ENCODE results near the gene LSAMP.
"Not testable (repeated sequence)": the region's sequence is repeated elsewhere in the genome, so short reads cannot be mapped to it uniquely, and the experiment has no call there.

LSAMP gene

DNA sequence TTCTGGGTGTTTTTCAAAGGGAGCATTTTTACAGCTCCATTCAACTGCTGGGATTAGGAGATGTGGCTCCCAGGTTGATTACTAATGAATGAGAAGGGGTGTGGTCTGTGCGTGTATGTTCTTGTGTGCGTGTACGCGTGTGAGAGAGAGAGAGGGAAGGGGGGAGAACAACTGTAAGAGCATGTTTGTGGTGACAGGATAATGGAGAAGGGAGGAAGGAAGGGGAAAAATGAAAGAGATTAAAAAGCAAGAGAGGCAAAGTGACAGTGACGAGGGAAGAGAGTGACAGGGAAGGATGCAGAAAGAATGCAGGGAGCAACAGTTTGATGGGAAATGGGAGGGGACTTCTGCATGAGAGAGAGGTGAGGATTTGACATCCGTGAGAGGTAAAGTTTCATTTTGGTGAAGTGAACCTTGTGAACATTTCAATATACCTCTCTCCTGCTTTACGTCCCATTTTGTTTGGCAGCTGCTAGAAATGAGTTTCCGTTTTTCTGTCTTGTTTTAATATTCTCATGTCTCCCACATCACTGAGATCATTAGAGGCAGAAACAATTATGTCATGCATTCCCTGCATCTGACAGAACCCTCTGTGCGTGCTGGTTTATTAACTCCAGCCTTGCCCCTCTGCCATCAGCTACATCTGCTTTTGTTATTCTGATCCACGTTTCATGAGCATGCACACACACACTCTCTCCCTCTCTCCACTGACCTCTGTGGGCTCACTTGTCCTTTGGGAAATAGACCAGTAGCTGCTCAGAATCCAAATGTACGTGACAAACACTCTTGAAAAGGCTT lies 660.3 kb downstream of the LSAMP start:
- no peak overlapping the region for H3K23ac ChIP-seq (ENCODE audit: low read length in 2 of 2)
- H3K14ac ChIP-seq (ENCODE audit: low read length in 2 of 2), result no peak overlapping the region
- no peaks in the 10 kb centered on the region for H3K36me3 ChIP-seq (ENCODE audit: control insufficient read depth in 1 of 2, insufficient read depth in 2 of 2, low read depth in 1 of 2, low read length in 2 of 2)
- H3K9me3 ChIP-seq (ENCODE audit: control insufficient read depth, low read length), result no peaks in the 10 kb centered on the region
- no peak overlapping the region for H4K91ac ChIP-seq (ENCODE audit: low read length)
- H3K79me1 ChIP-seq (replicated peaks; ENCODE audit: low read length, poor library complexity, severe bottlenecking), result no peaks in the 10 kb centered on the region
- peaks cover 1% of the 10 kb centered on the region for H3K4me1 ChIP-seq (ENCODE audit: control insufficient read depth, insufficient read depth, low read depth, low read length)
- H2BK5ac ChIP-seq (ENCODE audit: low read depth, low read length, poor library complexity, severe bottlenecking), result no peak overlapping the region
- peak overlapping the region; percentile 43 for H2AK5ac ChIP-seq (ENCODE audit: low read length, severe bottlenecking)
- no peak overlapping the region for H2BK15ac ChIP-seq (ENCODE audit: low read depth, poor library complexity, severe bottlenecking)
- no peak overlapping the region for H4K8ac ChIP-seq (ENCODE audit: low read length)
- no peak overlapping the region for H2AFZ ChIP-seq (ENCODE audit: low read depth, low read length)
- peak overlapping the region; percentile 93 for H3K9ac ChIP-seq (ENCODE audit: low read length)
- H2BK120ac ChIP-seq (ENCODE audit: low read depth, low read length), result no peak overlapping the region
- DNase-seq, result peak; percentile 81
- no peak overlapping the region for H3K4ac ChIP-seq (ENCODE audit: low read depth in 1 of 2, low read length in 2 of 2)
- peak overlapping the region in 1 of 2 experiments; percentile 41 for H3K18ac ChIP-seq (ENCODE audit: low read depth in 1 of 2, low read length in 2 of 2)
- peak overlapping the region; percentile 96 for H3K4me2 ChIP-seq (ENCODE audit: low read length, poor library complexity, severe bottlenecking)
- H3K27me3 ChIP-seq (ENCODE audit: control insufficient read depth in 1 of 2, insufficient read depth in 1 of 2, low read length in 2 of 2), result no peaks in the 10 kb centered on the region
- peak overlapping the region; percentile 91 for H3K27ac ChIP-seq (ENCODE audit: low read length, poor library complexity, severe bottlenecking)
- peak overlapping the region; percentile 76 to 78 for H3K4me3 ChIP-seq (ENCODE audit: insufficient read depth in 1 of 2, low read depth in 1 of 2, low read length in 2 of 2)
- H2BK12ac ChIP-seq (ENCODE audit: low read length in 2 of 2), result no peak overlapping the region
- 6% methylated on average over 10 of the region's 11 CpGs for WGBS

DNA sequence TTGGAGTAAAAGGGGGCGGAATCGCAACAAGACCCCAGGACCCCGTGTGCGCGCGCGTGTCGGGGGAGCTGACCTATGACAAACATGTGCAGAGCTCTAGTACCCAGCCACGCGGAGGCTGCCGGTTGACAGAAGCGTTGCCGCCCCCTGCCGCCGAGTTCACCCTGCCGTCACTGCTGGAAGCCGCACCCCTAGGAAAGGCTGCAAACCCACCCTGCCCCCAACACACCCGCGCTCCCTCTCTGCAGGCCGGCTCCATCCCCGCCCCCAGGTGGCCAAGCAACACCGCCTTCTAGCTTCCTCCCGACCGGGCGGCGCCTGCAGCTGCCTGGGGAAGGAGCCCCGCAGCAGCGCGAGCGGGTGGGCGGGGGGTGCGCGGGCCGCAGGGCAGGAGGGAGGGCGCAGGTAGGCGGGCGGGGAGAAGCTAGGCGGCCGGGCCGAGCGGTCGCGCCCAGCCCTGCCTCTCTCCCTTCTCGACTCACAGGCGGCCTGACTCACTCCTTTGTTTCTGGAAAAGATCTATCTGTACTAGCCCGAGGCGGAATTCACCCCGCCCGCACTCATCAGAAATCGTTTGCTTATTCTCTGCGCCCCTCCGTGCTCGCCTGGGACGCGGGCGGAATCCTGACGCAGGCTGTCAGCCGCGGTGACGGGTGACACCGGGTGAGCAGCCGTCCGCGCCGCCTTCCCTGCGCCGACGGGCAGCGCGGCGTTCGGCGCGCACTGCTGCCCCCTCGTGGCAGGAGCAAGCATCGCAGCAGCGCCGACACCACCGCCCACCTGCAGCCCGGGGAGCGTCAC lies 661.1 kb downstream of the LSAMP start:
- no peak overlapping the region for H3K23ac ChIP-seq (ENCODE audit: low read length in 2 of 2)
- peak overlapping the region in 1 of 2 experiments; percentile 49 for H2BK12ac ChIP-seq (ENCODE audit: low read length in 2 of 2)
- H2AK5ac ChIP-seq (ENCODE audit: low read length, severe bottlenecking), result no peak overlapping the region
- H4K8ac ChIP-seq (ENCODE audit: low read length), result no peak overlapping the region
- H2BK120ac ChIP-seq (ENCODE audit: low read depth, low read length), result peak overlapping the region; percentile 92
- peak overlapping the region; percentile 91 to 92 for H3K18ac ChIP-seq (ENCODE audit: low read depth in 1 of 2, low read length in 2 of 2)
- peak overlapping the region; percentile 96 for H3K4me2 ChIP-seq (ENCODE audit: low read length, poor library complexity, severe bottlenecking)
- peak overlapping the region; percentile 85 for H2BK5ac ChIP-seq (ENCODE audit: low read depth, low read length, poor library complexity, severe bottlenecking)
- H3K27me3 ChIP-seq (ENCODE audit: control insufficient read depth in 1 of 2, insufficient read depth in 1 of 2, low read length in 2 of 2), result no peaks in the 10 kb centered on the region
- H3K4me3 ChIP-seq (ENCODE audit: insufficient read depth in 1 of 2, low read depth in 1 of 2, low read length in 2 of 2), result peak overlapping the region; percentile 76 to 78
- H3K9me3 ChIP-seq (ENCODE audit: control insufficient read depth, low read length), result no peaks in the 10 kb centered on the region
- peak overlapping the region; percentile 97 for H3K27ac ChIP-seq (ENCODE audit: low read length, poor library complexity, severe bottlenecking)
- H2AFZ ChIP-seq (ENCODE audit: low read depth, low read length), result peak overlapping the region; percentile 86
- peak overlapping the region; percentile 46 for H2BK15ac ChIP-seq (ENCODE audit: low read depth, poor library complexity, severe bottlenecking)
- no peaks in the 10 kb centered on the region for H3K4me1 ChIP-seq (ENCODE audit: control insufficient read depth, insufficient read depth, low read depth, low read length)
- under 1% methylated on average over 72 of the region's 81 CpGs for WGBS
- H3K79me1 ChIP-seq (replicated peaks; ENCODE audit: low read length, poor library complexity, severe bottlenecking), result no peaks in the 10 kb centered on the region
- peak overlapping the region in 1 of 2 experiments; percentile 89 for H3K4ac ChIP-seq (ENCODE audit: low read depth in 1 of 2, low read length in 2 of 2)
- H3K36me3 ChIP-seq (ENCODE audit: control insufficient read depth in 1 of 2, insufficient read depth in 2 of 2, low read depth in 1 of 2, low read length in 2 of 2), result no peaks in the 10 kb centered on the region
- peak overlapping the region; percentile 93 for H3K9ac ChIP-seq (ENCODE audit: low read length)
- H4K91ac ChIP-seq (ENCODE audit: low read length), result peak overlapping the region; percentile 93
- DNase-seq, result peak; percentile 92
- H3K14ac ChIP-seq (ENCODE audit: low read length in 2 of 2), result peak overlapping the region in 1 of 2 experiments; percentile 44

DNA sequence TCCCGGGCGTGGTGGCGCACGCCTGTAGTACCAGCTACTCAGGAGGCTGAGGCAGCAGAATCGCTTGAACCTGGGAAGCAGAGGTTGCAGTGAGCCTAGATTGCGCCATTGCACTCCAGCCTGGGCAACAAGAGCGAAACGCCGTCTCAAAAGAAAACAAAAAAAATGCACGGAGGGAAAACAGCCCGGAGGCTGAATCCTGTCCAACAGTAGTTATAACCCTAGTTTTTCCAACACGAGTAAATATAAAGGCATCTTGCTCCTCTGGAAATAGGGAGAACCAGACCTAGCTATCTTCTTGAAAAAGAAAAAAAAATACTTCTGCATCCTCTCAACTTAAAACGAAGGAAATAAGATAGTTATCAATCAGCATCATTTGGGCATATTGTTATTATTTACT lies 661.9 kb downstream of the LSAMP start:
- not testable (repeated sequence) for H2BK12ac ChIP-seq (ENCODE audit: low read length in 2 of 2); H3K27me3 ChIP-seq (ENCODE audit: control insufficient read depth in 1 of 2, insufficient read depth in 1 of 2, low read length in 2 of 2); H3K4me1 ChIP-seq (ENCODE audit: control insufficient read depth, insufficient read depth, low read depth, low read length); H4K91ac ChIP-seq (ENCODE audit: low read length); H3K4ac ChIP-seq (ENCODE audit: low read depth in 1 of 2, low read length in 2 of 2); H3K79me1 ChIP-seq (replicated peaks; ENCODE audit: low read length, poor library complexity, severe bottlenecking); H2AFZ ChIP-seq (ENCODE audit: low read depth, low read length); H3K4me2 ChIP-seq (ENCODE audit: low read length, poor library complexity, severe bottlenecking); H3K23ac ChIP-seq (ENCODE audit: low read length in 2 of 2); H2BK5ac ChIP-seq (ENCODE audit: low read depth, low read length, poor library complexity, severe bottlenecking); H3K18ac ChIP-seq (ENCODE audit: low read depth in 1 of 2, low read length in 2 of 2); H3K14ac ChIP-seq (ENCODE audit: low read length in 2 of 2); H3K9me3 ChIP-seq (ENCODE audit: control insufficient read depth, low read length); H4K8ac ChIP-seq (ENCODE audit: low read length); H2AK5ac ChIP-seq (ENCODE audit: low read length, severe bottlenecking); H2BK120ac ChIP-seq (ENCODE audit: low read depth, low read length); H3K27ac ChIP-seq (ENCODE audit: low read length, poor library complexity, severe bottlenecking); DNase-seq; H3K36me3 ChIP-seq (ENCODE audit: control insufficient read depth in 1 of 2, insufficient read depth in 2 of 2, low read depth in 1 of 2, low read length in 2 of 2); H2BK15ac ChIP-seq (ENCODE audit: low read depth, poor library complexity, severe bottlenecking)
- 91% methylated on average over 12 of the region's 13 CpGs for WGBS
- Histone ChIP-seq H3K4me3 (ENCODE audit: insufficient read depth in 1 of 2, low read depth in 1 of 2, low read length in 2 of 2) (peak overlapping the region in 1 of 2 experiments; percentile 78), H3K9ac (ENCODE audit: low read length) (peak overlapping the region; percentile 93)

DNA sequence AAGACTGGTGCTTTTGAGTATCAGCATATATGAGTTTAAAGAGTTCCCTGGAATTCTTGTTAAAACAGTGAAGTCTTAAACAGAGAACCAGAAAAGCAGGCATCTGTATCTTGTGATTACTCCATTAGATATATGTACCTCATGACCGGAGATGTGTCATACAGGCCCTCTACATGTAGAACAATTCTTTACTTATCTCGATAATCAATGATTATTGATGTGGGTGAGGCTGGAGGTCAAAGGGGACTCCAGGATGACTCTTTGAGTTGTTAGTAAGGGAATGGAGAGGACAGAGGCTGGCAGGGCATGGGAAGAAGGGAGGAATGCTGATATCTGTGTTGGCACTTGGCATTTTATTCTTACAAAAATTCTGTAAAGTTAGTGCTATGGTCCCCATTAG lies 666.3 kb downstream of the LSAMP start:
- Histone ChIP-seq H3K4me2 (ENCODE audit: low read length, poor library complexity, severe bottlenecking) (no peak overlapping the region), H3K9me3 (ENCODE audit: control insufficient read depth, low read length) (no peaks in the 10 kb centered on the region), H3K9ac (ENCODE audit: low read length) (no peak overlapping the region), H3K36me3 (ENCODE audit: control insufficient read depth in 1 of 2, insufficient read depth in 2 of 2, low read depth in 1 of 2, low read length in 2 of 2) (no peaks in the 10 kb centered on the region), H2AFZ (ENCODE audit: low read depth, low read length) (no peak overlapping the region), H3K4ac (ENCODE audit: low read depth in 1 of 2, low read length in 2 of 2) (no peak overlapping the region), H4K91ac (ENCODE audit: low read length) (no peak overlapping the region), H3K14ac (ENCODE audit: low read length in 2 of 2) (no peak overlapping the region), H2BK120ac (ENCODE audit: low read depth, low read length) (no peak overlapping the region), H2BK12ac (ENCODE audit: low read length in 2 of 2) (no peak overlapping the region), H3K27me3 (ENCODE audit: control insufficient read depth in 1 of 2, insufficient read depth in 1 of 2, low read length in 2 of 2) (no peaks in the 10 kb centered on the region), H2BK15ac (ENCODE audit: low read depth, poor library complexity, severe bottlenecking) (no peak overlapping the region), H3K4me1 (ENCODE audit: control insufficient read depth, insufficient read depth, low read depth, low read length) (no peaks in the 10 kb centered on the region), H2BK5ac (ENCODE audit: low read depth, low read length, poor library complexity, severe bottlenecking) (no peak overlapping the region), H3K18ac (ENCODE audit: low read depth in 1 of 2, low read length in 2 of 2) (no peak overlapping the region), H3K79me1 (replicated peaks; ENCODE audit: low read length, poor library complexity, severe bottlenecking) (no peaks in the 10 kb centered on the region), H3K23ac (ENCODE audit: low read length in 2 of 2) (no peak overlapping the region), H3K27ac (ENCODE audit: low read length, poor library complexity, severe bottlenecking) (no peak overlapping the region), H2AK5ac (ENCODE audit: low read length, severe bottlenecking) (no peak overlapping the region), H4K8ac (ENCODE audit: low read length) (no peak overlapping the region), H3K4me3 (ENCODE audit: insufficient read depth in 1 of 2, low read depth in 1 of 2, low read length in 2 of 2) (no peak overlapping the region)
- no peak for DNase-seq
- WGBS, result 83% methylated on average over 1 of the region's 2 CpGs

Measured in mesenchymal stem cell (in vitro differentiated cells and primary cell).